ENCODE measurements around the gene SETD4.
A peak's percentile ranks its signal among the peaks of the same experiment; 100 is the strongest.

Gene SETD4

GRCh38 chr21:36044056-36044455, 16.3 kb downstream of the SETD4 start:
- Histone ChIP-seq H3K27me3 (ENCODE audit: insufficient read depth, insufficient read length) (no peaks in the 10 kb centered on the region), H3K4me1 (ENCODE audit: insufficient read depth, insufficient read length) (peaks cover 2% of the 10 kb centered on the region), H3K4me3 (ENCODE audit: insufficient read length, low read depth) (no peak overlapping the region), H3K36me3 (ENCODE audit: insufficient read depth, insufficient read length, low read length) (peaks cover 92% of the 10 kb centered on the region), H3K9me3 (ENCODE audit: insufficient read depth, low read length) (no peaks in the 10 kb centered on the region), H3K9ac (ENCODE audit: insufficient read length, low read depth) (no peak overlapping the region)
- DNase-seq (ENCODE audit: low read depth, low spot score): no peak
- TF ChIP-seq SUZ12 (IDR thresholded peaks at IDR 0.05; ENCODE audit: extremely low read depth, insufficient read depth, insufficient read length) (no peak), ZNF274 (IDR thresholded peaks at IDR 0.05; ENCODE audit: low read depth, low read length) (no peak), YY1 (IDR thresholded peaks at IDR 0.05; ENCODE audit: insufficient read depth, insufficient read length) (no peak)

DNA sequence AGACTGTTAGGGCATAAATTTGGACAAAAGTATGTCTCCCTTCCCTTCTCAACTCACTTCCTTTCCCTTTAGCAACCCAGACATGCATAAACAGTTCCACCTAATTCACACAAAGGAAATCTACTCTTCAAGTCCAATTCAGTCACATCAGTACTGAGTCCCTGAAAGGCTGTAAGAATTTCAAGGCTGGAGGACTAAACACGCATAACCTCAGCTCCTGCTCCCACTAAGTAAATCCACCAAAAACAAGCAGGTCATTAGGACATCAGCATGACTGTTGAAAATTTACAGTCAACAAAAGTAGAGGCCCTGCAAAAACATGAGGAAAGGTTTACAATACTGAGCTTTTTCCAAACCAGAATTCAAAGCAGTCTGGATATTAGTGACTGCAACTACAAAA, 18.4 kb downstream of the SETD4 start:
- H3K4me1 ChIP-seq (ENCODE audit: insufficient read depth, insufficient read length): peaks cover 2% of the 10 kb centered on the region
- TF ChIP-seq SUZ12 (IDR thresholded peaks at IDR 0.05; ENCODE audit: extremely low read depth, insufficient read depth, insufficient read length): no peak
- no peak for TF ChIP-seq ZNF274 (IDR thresholded peaks at IDR 0.05; ENCODE audit: low read depth, low read length)
- TF ChIP-seq YY1 (IDR thresholded peaks at IDR 0.05; ENCODE audit: insufficient read depth, insufficient read length): no peak
- peaks cover 92% of the 10 kb centered on the region for H3K36me3 ChIP-seq (ENCODE audit: insufficient read depth, insufficient read length, low read length)
- no peak overlapping the region for H3K4me3 ChIP-seq (ENCODE audit: insufficient read length, low read depth)
- no peaks in the 10 kb centered on the region for H3K9me3 ChIP-seq (ENCODE audit: insufficient read depth, low read length)
- no peak overlapping the region for H3K9ac ChIP-seq (ENCODE audit: insufficient read length, low read depth)
- no peak for DNase-seq (ENCODE audit: low read depth, low spot score)
- H3K27me3 ChIP-seq (ENCODE audit: insufficient read depth, insufficient read length): no peaks in the 10 kb centered on the region

DNA sequence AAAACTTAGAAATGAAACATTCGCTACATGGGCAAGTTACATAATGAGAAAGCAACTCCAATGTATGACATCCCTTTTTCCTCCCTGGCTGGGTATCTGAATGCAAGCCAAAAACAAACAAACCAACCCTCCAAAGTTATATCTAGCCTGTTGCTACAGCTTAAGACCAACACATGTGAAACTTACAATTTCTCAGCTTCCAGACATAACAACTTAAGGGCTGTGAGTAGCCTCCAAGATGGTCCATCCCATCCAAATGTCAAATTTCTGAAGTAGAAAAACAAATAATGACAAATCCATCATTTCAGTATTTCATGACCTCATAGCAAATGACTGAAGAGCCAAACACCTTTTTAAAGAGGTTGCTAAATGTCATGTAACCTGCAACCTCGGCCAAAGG, 19.9 kb downstream of the SETD4 start:
- Histone ChIP-seq H3K9me3 (ENCODE audit: insufficient read depth, low read length) (no peaks in the 10 kb centered on the region), H3K4me1 (ENCODE audit: insufficient read depth, insufficient read length) (peaks cover 6% of the 10 kb centered on the region), H3K27me3 (ENCODE audit: insufficient read depth, insufficient read length) (no peaks in the 10 kb centered on the region), H3K36me3 (ENCODE audit: insufficient read depth, insufficient read length, low read length) (peaks cover 92% of the 10 kb centered on the region), H3K4me3 (ENCODE audit: insufficient read length, low read depth) (no peak overlapping the region), H3K9ac (ENCODE audit: insufficient read length, low read depth) (no peak overlapping the region)
- no peak for TF ChIP-seq SUZ12 (IDR thresholded peaks at IDR 0.05; ENCODE audit: extremely low read depth, insufficient read depth, insufficient read length)
- TF ChIP-seq ZNF274 (IDR thresholded peaks at IDR 0.05; ENCODE audit: low read depth, low read length): no peak
- no peak for TF ChIP-seq YY1 (IDR thresholded peaks at IDR 0.05; ENCODE audit: insufficient read depth, insufficient read length)
- no peak for DNase-seq (ENCODE audit: low read depth, low spot score)

- H3K36me3 ChIP-seq (ENCODE audit: insufficient read depth, insufficient read length, low read length): peaks cover 92% of the 10 kb centered on the region
- no peaks in the 10 kb centered on the region for H3K27me3 ChIP-seq (ENCODE audit: insufficient read depth, insufficient read length)
- no peak for DNase-seq (ENCODE audit: low read depth, low spot score)
- no peaks in the 10 kb centered on the region for H3K9me3 ChIP-seq (ENCODE audit: insufficient read depth, low read length)
- H3K4me3 ChIP-seq (ENCODE audit: insufficient read length, low read depth): no peak overlapping the region
- H3K4me1 ChIP-seq (ENCODE audit: insufficient read depth, insufficient read length): peaks cover 8% of the 10 kb centered on the region
- no peak for TF ChIP-seq SUZ12 (IDR thresholded peaks at IDR 0.05; ENCODE audit: extremely low read depth, insufficient read depth, insufficient read length)
- TF ChIP-seq ZNF274 (IDR thresholded peaks at IDR 0.05; ENCODE audit: low read depth, low read length): no peak
- no peak for TF ChIP-seq YY1 (IDR thresholded peaks at IDR 0.05; ENCODE audit: insufficient read depth, insufficient read length)
- H3K9ac ChIP-seq (ENCODE audit: insufficient read length, low read depth): no peak overlapping the region
Observed at GRCh38 chr21:36039861-36040260, 20.5 kb downstream of the SETD4 start.

GRCh38 chr21:36038701-36039497, 21.4 kb downstream of the SETD4 start:
- DNase-seq (ENCODE audit: low read depth, low spot score): no peak
- Histone ChIP-seq H3K36me3 (ENCODE audit: insufficient read depth, insufficient read length, low read length) (peaks cover 92% of the 10 kb centered on the region), H3K9ac (ENCODE audit: insufficient read length, low read depth) (no peak overlapping the region)

GRCh38 chr21:36035381-36035791, 24.9 kb downstream of the SETD4 start:
- Histone ChIP-seq H3K36me3 (ENCODE audit: insufficient read depth, insufficient read length, low read length) (peaks cover 76% of the 10 kb centered on the region), H3K9ac (ENCODE audit: insufficient read length, low read depth) (no peak overlapping the region), H3K4me1 (ENCODE audit: insufficient read depth, insufficient read length) (peaks cover 8% of the 10 kb centered on the region), H3K4me3 (ENCODE audit: insufficient read length, low read depth) (no peak overlapping the region), H3K27me3 (ENCODE audit: insufficient read depth, insufficient read length) (no peaks in the 10 kb centered on the region), H3K9me3 (ENCODE audit: insufficient read depth, low read length) (no peaks in the 10 kb centered on the region)
- DNase-seq (ENCODE audit: low read depth, low spot score): peak; percentile 35
- TF ChIP-seq YY1 (IDR thresholded peaks at IDR 0.05; ENCODE audit: insufficient read depth, insufficient read length) (no peak), SUZ12 (IDR thresholded peaks at IDR 0.05; ENCODE audit: extremely low read depth, insufficient read depth, insufficient read length) (no peak), ZNF274 (IDR thresholded peaks at IDR 0.05; ENCODE audit: low read depth, low read length) (no peak)

More at GRCh38 chr21:36038701-36039497, 21.4 kb downstream of the SETD4 start:
- H3K9me3 ChIP-seq (ENCODE audit: insufficient read depth, low read length): no peaks in the 10 kb centered on the region
- H3K4me1 ChIP-seq (ENCODE audit: insufficient read depth, insufficient read length): peaks cover 8% of the 10 kb centered on the region
- TF ChIP-seq SUZ12 (IDR thresholded peaks at IDR 0.05; ENCODE audit: extremely low read depth, insufficient read depth, insufficient read length) (no peak), ZNF274 (IDR thresholded peaks at IDR 0.05; ENCODE audit: low read depth, low read length) (no peak), YY1 (IDR thresholded peaks at IDR 0.05; ENCODE audit: insufficient read depth, insufficient read length) (no peak)
- H3K27me3 ChIP-seq (ENCODE audit: insufficient read depth, insufficient read length): no peaks in the 10 kb centered on the region
- no peak overlapping the region for H3K4me3 ChIP-seq (ENCODE audit: insufficient read length, low read depth)

DNA sequence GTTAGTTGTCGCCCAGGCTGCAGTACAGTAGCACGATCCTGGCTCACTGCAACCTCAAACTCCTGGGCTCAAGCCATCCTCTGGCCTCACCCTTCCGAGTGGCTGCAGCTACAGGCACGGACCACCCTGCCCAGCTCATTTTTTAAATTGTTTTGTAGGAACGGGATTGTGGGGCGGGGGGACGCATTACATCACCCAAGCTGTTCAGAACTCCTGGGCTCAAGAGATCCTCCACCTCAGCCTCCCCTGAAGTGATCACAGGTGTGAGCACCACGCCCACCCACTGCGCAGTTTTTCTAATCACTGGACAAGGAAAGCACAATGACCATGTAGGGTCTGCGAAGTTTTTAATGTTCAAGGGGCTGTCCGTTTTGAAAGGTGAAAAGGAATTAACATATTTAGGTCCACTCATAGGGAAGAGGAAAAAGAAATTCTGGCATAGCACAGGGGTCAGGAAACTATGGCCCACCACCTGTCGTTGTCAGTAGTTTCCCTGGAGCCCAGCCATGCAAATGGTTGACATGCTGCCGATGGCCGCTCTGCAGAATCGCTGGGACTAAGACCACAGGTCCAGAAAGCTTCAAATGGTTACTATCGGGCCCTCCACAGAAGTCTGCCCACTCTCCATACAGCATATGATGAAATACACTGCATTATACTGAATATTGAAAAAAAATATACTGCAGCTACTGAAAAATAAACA, 26.0 kb downstream of the SETD4 start:
- H3K27me3 ChIP-seq (ENCODE audit: insufficient read depth, insufficient read length): no peaks in the 10 kb centered on the region
- no peak for TF ChIP-seq ZNF274 (IDR thresholded peaks at IDR 0.05; ENCODE audit: low read depth, low read length)
- H3K9me3 ChIP-seq (ENCODE audit: insufficient read depth, low read length): no peaks in the 10 kb centered on the region
- peaks cover 66% of the 10 kb centered on the region for H3K36me3 ChIP-seq (ENCODE audit: insufficient read depth, insufficient read length, low read length)
- peaks cover 8% of the 10 kb centered on the region for H3K4me1 ChIP-seq (ENCODE audit: insufficient read depth, insufficient read length)
- no peak for DNase-seq (ENCODE audit: low read depth, low spot score)
- H3K4me3 ChIP-seq (ENCODE audit: insufficient read length, low read depth): no peak overlapping the region
- no peak overlapping the region for H3K9ac ChIP-seq (ENCODE audit: insufficient read length, low read depth)

Data from NT2/D1 (cell line).